Glutamatergic neuron (in vitro differentiated cells): Measurements from ENCODE around the gene PRKD2. TPM values are rescaled to one million over a fixed set of nuclear protein-coding genes. Genes with fewer than 3 reads are reported as not detected.

Experiments
- DNase-seq: peaks from one replicate; pipeline ENCODE4 v3.0.0; 2022
- H3K27ac Mint-ChIP-seq: one replicate; pipeline ENCODE4 v1.8.0; 2020; ENCODE audit warnings: mild to moderate bottlenecking, mixed read lengths, inconsistent platforms; ENCODE audit not compliant: unreplicated experiment
- H3K27me3 Mint-ChIP-seq: one replicate; pipeline ENCODE4 v1.8.0; 2020; ENCODE audit warnings: mild to moderate bottlenecking, moderate library complexity, mixed read lengths, inconsistent platforms; ENCODE audit not compliant: unreplicated experiment
- H3K36me3 Mint-ChIP-seq: one replicate; pipeline ENCODE4 v1.8.0; 2020; ENCODE audit warnings: mild to moderate bottlenecking, mixed read lengths, inconsistent platforms; ENCODE audit not compliant: unreplicated experiment
- H3K4me1 Mint-ChIP-seq: one replicate; pipeline ENCODE4 v1.8.0; 2020; ENCODE audit warnings: mild to moderate bottlenecking, low read depth, mixed read lengths, inconsistent platforms; ENCODE audit not compliant: unreplicated experiment
- H3K4me3 Mint-ChIP-seq: one replicate; pipeline ENCODE4 v1.8.0; 2020; ENCODE audit warnings: mild to moderate bottlenecking, mixed read lengths, inconsistent platforms; ENCODE audit not compliant: unreplicated experiment
- H3K9me3 Mint-ChIP-seq: one replicate; pipeline ENCODE4 v1.8.0; 2020; ENCODE audit warnings: mild to moderate bottlenecking, moderate library complexity, mixed read lengths, inconsistent platforms; ENCODE audit not compliant: unreplicated experiment
- total RNA-seq: library from RNA; stranded (reverse); fragmentation: NEBNext Ultra II Directional; extraction: Animal tissue kit (Norgen Biotek cat#: 25700); gene quantifications from one replicate; pipeline ENCODE4 v1.2.1, GENCODE V29; 2021; ENCODE audit not compliant: unreplicated experiment
- TF ChIP-seq, protein P1 (sequence below): fragments of 200-600 bp; sonication (generic); IDR thresholded peaks from one replicate; pipeline ENCODE4 v1.5.0; 2021; ENCODE audit not compliant: partially characterized antibody, unreplicated experiment

The PRKD2 gene
- total RNA-seq, 1 donor from 2014 or later, result 54.7 TPM

DNA sequence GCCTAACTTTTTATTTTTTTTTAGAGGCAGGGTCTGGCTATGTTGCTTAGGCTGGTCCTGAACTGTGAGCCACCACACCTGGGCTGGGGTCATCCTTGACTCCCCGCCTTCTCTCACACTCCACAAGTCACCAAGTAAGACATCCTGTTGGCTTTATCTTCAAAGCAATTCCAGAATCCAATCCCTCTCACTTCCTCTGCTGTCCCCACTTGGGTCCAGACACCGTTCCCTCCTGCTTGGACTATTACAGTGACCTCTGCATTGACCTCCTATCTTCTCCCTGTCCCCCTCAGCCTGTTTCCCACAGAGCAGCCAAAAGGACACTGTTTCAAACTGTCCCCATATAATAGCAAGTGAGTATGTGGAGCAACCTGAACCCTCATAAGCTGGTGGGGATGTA, 76.3 kb downstream of the PRKD2 start:
- no peaks in the 10 kb centered on the region for H3K4me1 Mint-ChIP-seq
- H3K9me3 Mint-ChIP-seq, result peaks cover 4% of the 10 kb centered on the region
- peaks cover 6% of the 10 kb centered on the region for H3K27me3 Mint-ChIP-seq
- TF ChIP-seq, protein P1, sequence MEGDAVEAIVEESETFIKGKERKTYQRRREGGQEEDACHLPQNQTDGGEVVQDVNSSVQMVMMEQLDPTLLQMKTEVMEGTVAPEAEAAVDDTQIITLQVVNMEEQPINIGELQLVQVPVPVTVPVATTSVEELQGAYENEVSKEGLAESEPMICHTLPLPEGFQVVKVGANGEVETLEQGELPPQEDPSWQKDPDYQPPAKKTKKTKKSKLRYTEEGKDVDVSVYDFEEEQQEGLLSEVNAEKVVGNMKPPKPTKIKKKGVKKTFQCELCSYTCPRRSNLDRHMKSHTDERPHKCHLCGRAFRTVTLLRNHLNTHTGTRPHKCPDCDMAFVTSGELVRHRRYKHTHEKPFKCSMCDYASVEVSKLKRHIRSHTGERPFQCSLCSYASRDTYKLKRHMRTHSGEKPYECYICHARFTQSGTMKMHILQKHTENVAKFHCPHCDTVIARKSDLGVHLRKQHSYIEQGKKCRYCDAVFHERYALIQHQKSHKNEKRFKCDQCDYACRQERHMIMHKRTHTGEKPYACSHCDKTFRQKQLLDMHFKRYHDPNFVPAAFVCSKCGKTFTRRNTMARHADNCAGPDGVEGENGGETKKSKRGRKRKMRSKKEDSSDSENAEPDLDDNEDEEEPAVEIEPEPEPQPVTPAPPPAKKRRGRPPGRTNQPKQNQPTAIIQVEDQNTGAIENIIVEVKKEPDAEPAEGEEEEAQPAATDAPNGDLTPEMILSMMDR, result no peak
- H3K4me3 Mint-ChIP-seq, result peak overlapping the region; percentile 58
- no peak overlapping the region for H3K27ac Mint-ChIP-seq
- H3K36me3 Mint-ChIP-seq, result peaks cover 2% of the 10 kb centered on the region
- DNase-seq, result no peak

DNA sequence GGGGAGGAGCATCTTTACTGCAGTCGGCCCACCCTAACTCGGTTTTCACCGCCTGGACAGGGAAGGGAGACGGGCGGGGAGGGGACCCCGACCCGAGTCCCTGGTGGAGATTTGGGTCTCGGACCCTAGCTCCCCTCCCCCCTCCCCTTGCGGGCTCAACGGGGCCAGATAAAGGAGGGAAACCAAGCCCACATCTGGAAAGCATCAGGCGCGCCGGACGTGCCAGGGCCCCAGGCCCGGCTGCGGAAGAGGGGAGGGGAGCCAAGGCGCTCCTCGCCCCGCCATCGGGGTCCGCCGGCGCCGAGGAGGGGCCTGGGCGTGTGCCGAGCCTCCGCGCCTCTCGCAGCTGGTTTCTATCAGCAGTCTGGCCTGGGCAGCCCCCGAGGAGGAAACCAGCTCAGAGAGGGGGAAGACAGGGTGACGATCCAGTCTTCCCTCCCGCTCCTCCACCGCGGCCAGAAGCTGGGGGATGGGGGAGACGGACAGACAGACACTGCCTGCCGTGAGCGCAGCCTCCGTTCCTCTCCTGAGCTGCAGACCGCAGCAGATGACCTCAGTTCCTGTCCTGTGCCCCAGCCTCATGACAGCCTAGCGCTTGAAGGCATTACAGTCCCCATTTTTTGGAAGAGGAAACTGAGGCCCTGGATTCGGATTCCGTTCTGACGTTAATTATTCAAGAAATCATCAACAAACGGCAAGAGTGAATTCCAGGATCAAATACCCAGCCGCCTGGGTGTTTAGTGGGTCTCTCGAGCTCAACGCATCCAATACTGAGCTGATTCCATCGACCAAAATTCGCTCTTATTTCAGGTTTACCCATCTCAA, 77.3 kb downstream of the PRKD2 start:
- peaks cover 9% of the 10 kb centered on the region for H3K27me3 Mint-ChIP-seq
- peak overlapping the region; percentile 69 for H3K4me3 Mint-ChIP-seq
- peaks cover 4% of the 10 kb centered on the region for H3K9me3 Mint-ChIP-seq
- H3K27ac Mint-ChIP-seq, result peak overlapping the region; percentile 40
- no peaks in the 10 kb centered on the region for H3K4me1 Mint-ChIP-seq
- DNase-seq, result no peak
- no peaks in the 10 kb centered on the region for H3K36me3 Mint-ChIP-seq
- TF ChIP-seq, protein P1, result no peak

DNA sequence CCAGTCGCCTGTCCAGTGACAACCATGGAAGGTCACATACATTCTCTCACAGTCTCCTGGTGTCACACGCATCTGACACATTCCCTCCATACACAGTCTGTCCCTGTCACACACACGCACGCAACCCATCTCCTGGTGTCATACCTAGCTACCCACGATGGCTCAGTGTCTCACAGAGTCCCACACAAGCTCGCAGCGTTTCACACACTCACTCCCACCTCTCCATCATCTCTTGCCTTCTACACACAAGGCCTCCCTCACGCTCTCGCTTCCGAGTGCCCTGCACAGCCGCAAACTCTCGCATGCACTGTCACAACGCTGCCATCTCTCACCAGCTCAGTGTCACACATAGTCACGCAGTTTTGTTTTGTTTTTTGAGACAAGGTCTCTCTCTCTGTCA, 79.7 kb downstream of the PRKD2 start:
- Mint-ChIP-seq H3K27ac (no peak overlapping the region), H3K9me3 (peaks cover 8% of the 10 kb centered on the region), H3K4me3 (no peak overlapping the region), H3K36me3 (no peaks in the 10 kb centered on the region), H3K4me1 (peaks cover 10% of the 10 kb centered on the region), H3K27me3 (peaks cover 10% of the 10 kb centered on the region)
- TF ChIP-seq, protein P1, result no peak
- no peak for DNase-seq

DNA sequence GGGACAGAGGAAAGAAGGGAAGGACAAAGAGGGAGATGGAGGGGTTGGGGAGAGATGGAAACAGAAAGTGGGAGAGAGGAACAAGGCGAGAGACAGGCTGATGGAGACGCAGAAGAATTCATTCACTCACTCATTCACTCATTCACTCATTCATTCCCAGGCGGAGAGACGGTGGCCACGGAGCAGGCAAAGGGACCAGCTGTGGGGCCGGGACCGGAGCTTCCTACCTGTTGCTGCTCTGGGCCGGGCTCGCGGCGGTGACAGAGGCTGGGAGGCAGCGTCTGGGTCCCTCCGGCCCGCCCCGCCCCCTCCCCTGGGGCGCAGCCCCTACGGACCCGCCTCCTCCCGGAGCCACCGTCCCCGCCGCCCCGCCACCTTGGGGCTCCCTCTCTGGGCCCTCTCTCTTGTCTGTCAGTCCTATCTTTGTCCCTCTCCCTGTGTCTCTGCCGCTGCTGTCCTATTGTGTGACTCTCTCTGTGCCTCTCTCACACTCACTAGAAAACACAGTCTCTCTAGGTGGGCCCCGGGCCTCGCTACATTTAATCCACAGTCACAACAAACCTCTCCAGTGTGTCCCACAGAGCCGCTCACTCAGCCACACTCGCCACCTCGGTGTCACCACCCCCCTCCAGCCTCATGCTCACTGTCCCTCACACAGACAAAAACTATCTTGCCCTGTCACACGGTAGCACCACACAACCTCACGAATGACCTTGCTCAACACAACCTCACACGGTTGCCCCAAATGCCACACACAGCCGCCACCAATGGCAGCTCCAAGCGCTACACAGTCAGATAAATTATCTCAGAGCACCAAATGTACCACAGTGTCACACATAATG, 80.8 kb downstream of the PRKD2 start, which contains the start of gene GNG8:
TSS of gene GNG8 (minus strand) at position 283 of the 842 bp plus-strand sequence. CDS start 1,520 bp downstream, outside the sequence.
- H3K27me3 Mint-ChIP-seq, result peaks cover 10% of the 10 kb centered on the region

More for the DNA sequence above, 80.8 kb downstream of the PRKD2 start, which contains the start of gene GNG8:
- no peaks in the 10 kb centered on the region for H3K36me3 Mint-ChIP-seq
- peak within 1 kb of the TSS; percentile 86 for H3K4me3 Mint-ChIP-seq
- H3K4me1 Mint-ChIP-seq, result peaks cover 18% of the 10 kb centered on the region
- TF ChIP-seq, protein P1, result no peak
- DNase-seq, result no peak
- peak within 1 kb of the TSS; percentile 95 for H3K27ac Mint-ChIP-seq
- H3K9me3 Mint-ChIP-seq, result peaks cover 8% of the 10 kb centered on the region
